Esophagus squamous epithelium (tissue), 4 donors: Measurements from ENCODE around the gene CDC73.

Experiments
- CTCF ChIP-seq, 6 experiments: fragments of 450-650 bp in 4 of 6; fragments of 200-600 bp in 2 of 6; sonication (generic) in 2 of 6; IDR thresholded peaks; one replicate each; pipeline ENCODE4 v1.5.1; 2016 to 2019; ENCODE audit warnings: antibody characterized with exemption in 6 of 6, mild to moderate bottlenecking in 4 of 6, moderate library complexity in 4 of 6
- POLR2A ChIP-seq, 4 donors: fragments of 450-650 bp; IDR thresholded peaks; one replicate each; pipeline ENCODE4 v1.6.1; 2017; ENCODE audit warnings: antibody characterized with exemption in 4 of 4, mild to moderate bottlenecking in 4 of 4, moderate library complexity in 3 of 4

GRCh38 chr1:193249187-193249586 is 127.4 kb downstream of the CDC73 start:
- TF ChIP-seq POLR2A (IDR thresholded peaks at IDR 0.05) (no peak), CTCF (IDR thresholded peaks at IDR 0.05) (no peak)
